Measurements from ENCODE around the gene MED12L. TPM values are rescaled to one million over a fixed set of nuclear protein-coding genes. Genes with fewer than 3 reads are reported as not detected.

Gene MED12L
- total RNA-seq, 4 donors from 2014 or later: 0.08 to 1.5 (median 0.19) TPM

- H3K27me3 ChIP-seq: peaks cover 0 to 3% (median 0%) of the 10 kb centered on the region in 4 donors
- TF ChIP-seq CTCF (IDR thresholded peaks at IDR 0.05): no peak
- TF ChIP-seq POLR2A (IDR thresholded peaks at IDR 0.05): no peak
- no peaks in the 10 kb centered on the region for H3K9me3 ChIP-seq
- H3K27ac ChIP-seq: peak overlapping the region in 3 of 4 donors; percentile 31 to 46 (median 45)
- no peak for DNase-seq
- no peak overlapping the region for H3K4me3 ChIP-seq
- H3K36me3 ChIP-seq: no peaks in the 10 kb centered on the region
- 75 to 81% methylated on average over 9 of the region's 9 CpGs for WGBS, 2 donors
- intact Hi-C loops (cut with DNase I): loop anchor here (5.0 kb wide), 1 partner anchor 57 kb away; no protein-coding TSS in a partner anchor
- H3K4me1 ChIP-seq: peaks cover 14 to 35% (median 15%) of the 10 kb centered on the region in 3 donors
Observed at GRCh38 chr3:151225040-151225975, 139.8 kb downstream of the MED12L start.

- no peaks in the 10 kb centered on the region for H3K27me3 ChIP-seq
- no peak for DNase-seq
- peaks cover 14 to 43% (median 15%) of the 10 kb centered on the region in 3 donors for H3K4me1 ChIP-seq
- TF ChIP-seq POLR2A (IDR thresholded peaks at IDR 0.05): no peak
- TF ChIP-seq CTCF (IDR thresholded peaks at IDR 0.05): no peak
- peak overlapping the region in 3 of 4 donors; percentile 31 to 46 (median 45) for H3K27ac ChIP-seq
- no peaks in the 10 kb centered on the region for H3K9me3 ChIP-seq
- intact Hi-C loops (cut with DNase I): loop anchor here (5.0 kb wide), 1 partner anchor 56 kb away; no protein-coding TSS in a partner anchor
- 28 to 36% methylated on average over 4 of the region's 4 CpGs for WGBS, 2 donors
- H3K36me3 ChIP-seq: no peaks in the 10 kb centered on the region
- H3K4me3 ChIP-seq: no peak overlapping the region
Observed at GRCh38 chr3:151226088-151226563, 140.7 kb downstream of the MED12L start.

GRCh38 chr3:151226825-151227224, 141.4 kb downstream of the MED12L start:
- no peaks in the 10 kb centered on the region for H3K27me3 ChIP-seq
- 82 to 83% methylated on average over 4 to 5 of the region's 5 CpGs for WGBS, 2 donors
- no peaks in the 10 kb centered on the region for H3K36me3 ChIP-seq
- no peak for DNase-seq
- H3K4me3 ChIP-seq: no peak overlapping the region
- no peaks in the 10 kb centered on the region for H3K9me3 ChIP-seq
- peaks cover 14 to 45% (median 15%) of the 10 kb centered on the region in 3 donors for H3K4me1 ChIP-seq
- TF ChIP-seq POLR2A (IDR thresholded peaks at IDR 0.05) (no peak), CTCF (IDR thresholded peaks at IDR 0.05) (no peak)
- intact Hi-C loops (cut with DNase I): loop anchor here (5.0 kb wide), 1 partner anchor 55 kb away; no protein-coding TSS in a partner anchor
- peak overlapping the region in 3 of 4 donors; percentile 45 to 74 (median 52) for H3K27ac ChIP-seq

GRCh38 chr3:151227266-151227806, 141.9 kb downstream of the MED12L start:
- Histone ChIP-seq H3K9me3 (no peaks in the 10 kb centered on the region), H3K36me3 (no peaks in the 10 kb centered on the region), H3K27me3 (no peaks in the 10 kb centered on the region), H3K4me3 (peak overlapping the region in 1 of 4 donors; percentile 25), H3K27ac (peak overlapping the region in 3 of 4 donors; percentile 45 to 74 (median 52)), H3K4me1 (peaks cover 14 to 45% (median 15%) of the 10 kb centered on the region in 3 donors)
- intact Hi-C loops (cut with DNase I): loop anchor here (5.0 kb wide), 1 partner anchor 55 kb away; no protein-coding TSS in a partner anchor
- no peak for DNase-seq
- TF ChIP-seq POLR2A (IDR thresholded peaks at IDR 0.05): no peak
- TF ChIP-seq CTCF (IDR thresholded peaks at IDR 0.05): no peak
- 71 to 79% methylated on average over 6 of the region's 6 CpGs for WGBS, 2 donors

Data from esophagus squamous epithelium (tissue), 5 donors.